Measurements from ENCODE around the gene ITIH3. TPM values are rescaled to one million over a fixed set of nuclear protein-coding genes. Genes with fewer than 3 reads are reported as not detected.

Gene ITIH3
- total RNA-seq, 1 donor from 2014 or later: not detected

DNA sequence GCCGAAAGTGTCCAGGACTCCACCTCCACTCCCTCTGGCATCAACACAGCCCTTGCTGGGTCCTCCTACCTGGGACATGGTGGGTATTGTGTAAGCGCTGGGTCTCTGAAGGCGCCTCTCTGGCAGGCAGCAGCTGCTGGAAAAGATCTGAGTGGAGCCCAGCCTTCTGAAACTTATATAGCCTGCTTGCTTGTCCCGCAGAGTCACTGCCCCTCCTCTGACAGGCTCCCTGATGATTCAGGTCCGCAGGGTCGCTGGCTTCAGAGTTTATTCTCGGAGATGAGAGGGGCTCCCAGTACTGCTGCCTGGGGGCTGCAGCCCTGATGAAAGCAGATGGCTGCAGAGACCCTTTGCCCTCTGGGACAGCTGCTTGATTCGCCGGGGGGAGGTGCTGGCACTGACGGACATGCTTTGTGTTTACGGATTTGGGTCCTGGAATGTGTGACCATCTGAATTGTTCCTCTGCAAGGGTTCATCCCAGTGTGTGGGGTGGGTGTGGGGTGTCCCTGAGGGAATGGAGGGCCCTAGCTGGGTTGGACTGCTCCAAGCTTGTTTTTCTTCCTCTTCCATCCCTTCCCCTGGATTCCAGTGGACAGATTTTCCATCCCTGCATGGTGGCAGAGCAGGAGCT, 40.4 kb downstream of the ITIH3 start, which contains the start of gene MUSTN1:
Gene MUSTN1, minus strand, starts transcription at position 149 of the 631 bp plus-strand sequence. Its CDS starts 71 bp downstream, at position 78.
- peak within 1 kb of the TSS; percentile 38 for H3K4me3 ChIP-seq
- DNase-seq (ENCODE audit: low spot score): peak; percentile 82
- peak within 1 kb of the TSS; percentile 92 for H3K27ac ChIP-seq
- peak within 1 kb of the TSS; percentile 18 for H3K9ac ChIP-seq
- H4K20me1 ChIP-seq (ENCODE audit: low read depth): no peaks in the 10 kb centered on the region
- H3K27me3 Mint-ChIP-seq (ENCODE audit: insufficient read depth, low read depth): peaks cover 2% of the 10 kb centered on the region
- TF ChIP-seq EZH2 (IDR thresholded peaks at IDR 0.05): no peak
- TF ChIP-seq, protein P1, sequence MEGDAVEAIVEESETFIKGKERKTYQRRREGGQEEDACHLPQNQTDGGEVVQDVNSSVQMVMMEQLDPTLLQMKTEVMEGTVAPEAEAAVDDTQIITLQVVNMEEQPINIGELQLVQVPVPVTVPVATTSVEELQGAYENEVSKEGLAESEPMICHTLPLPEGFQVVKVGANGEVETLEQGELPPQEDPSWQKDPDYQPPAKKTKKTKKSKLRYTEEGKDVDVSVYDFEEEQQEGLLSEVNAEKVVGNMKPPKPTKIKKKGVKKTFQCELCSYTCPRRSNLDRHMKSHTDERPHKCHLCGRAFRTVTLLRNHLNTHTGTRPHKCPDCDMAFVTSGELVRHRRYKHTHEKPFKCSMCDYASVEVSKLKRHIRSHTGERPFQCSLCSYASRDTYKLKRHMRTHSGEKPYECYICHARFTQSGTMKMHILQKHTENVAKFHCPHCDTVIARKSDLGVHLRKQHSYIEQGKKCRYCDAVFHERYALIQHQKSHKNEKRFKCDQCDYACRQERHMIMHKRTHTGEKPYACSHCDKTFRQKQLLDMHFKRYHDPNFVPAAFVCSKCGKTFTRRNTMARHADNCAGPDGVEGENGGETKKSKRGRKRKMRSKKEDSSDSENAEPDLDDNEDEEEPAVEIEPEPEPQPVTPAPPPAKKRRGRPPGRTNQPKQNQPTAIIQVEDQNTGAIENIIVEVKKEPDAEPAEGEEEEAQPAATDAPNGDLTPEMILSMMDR (IDR thresholded peaks at IDR 0.05): no peak
- TF ChIP-seq EZH2phosphoT487 (IDR thresholded peaks at IDR 0.05): no peak
- H3K79me2 ChIP-seq (ENCODE audit: low read depth): no peaks in the 10 kb centered on the region
- peaks cover 6% of the 10 kb centered on the region for H3K36me3 Mint-ChIP-seq
- no peaks in the 10 kb centered on the region for H3K27me3 ChIP-seq
- H3K27ac Mint-ChIP-seq: peak within 1 kb of the TSS; percentile 90
- peak within 1 kb of the TSS; percentile 81 for H3K4me2 ChIP-seq
- H2AFZ ChIP-seq (replicated peaks): peak within 1 kb of the TSS; percentile 66
- H3K36me3 ChIP-seq: no peaks in the 10 kb centered on the region
- peak within 1 kb of the TSS; percentile 79 for H3K4me3 Mint-ChIP-seq
- H3K4me1 ChIP-seq: peaks cover 36% of the 10 kb centered on the region
- peaks cover 10% of the 10 kb centered on the region for H3F3A ChIP-seq (ENCODE audit: low read depth)
- no peaks in the 10 kb centered on the region for H3K9me3 ChIP-seq (ENCODE audit: low read depth)
- no peaks in the 10 kb centered on the region for H3K9me3 Mint-ChIP-seq
- peaks cover 38% of the 10 kb centered on the region for H3K4me1 Mint-ChIP-seq

DNA sequence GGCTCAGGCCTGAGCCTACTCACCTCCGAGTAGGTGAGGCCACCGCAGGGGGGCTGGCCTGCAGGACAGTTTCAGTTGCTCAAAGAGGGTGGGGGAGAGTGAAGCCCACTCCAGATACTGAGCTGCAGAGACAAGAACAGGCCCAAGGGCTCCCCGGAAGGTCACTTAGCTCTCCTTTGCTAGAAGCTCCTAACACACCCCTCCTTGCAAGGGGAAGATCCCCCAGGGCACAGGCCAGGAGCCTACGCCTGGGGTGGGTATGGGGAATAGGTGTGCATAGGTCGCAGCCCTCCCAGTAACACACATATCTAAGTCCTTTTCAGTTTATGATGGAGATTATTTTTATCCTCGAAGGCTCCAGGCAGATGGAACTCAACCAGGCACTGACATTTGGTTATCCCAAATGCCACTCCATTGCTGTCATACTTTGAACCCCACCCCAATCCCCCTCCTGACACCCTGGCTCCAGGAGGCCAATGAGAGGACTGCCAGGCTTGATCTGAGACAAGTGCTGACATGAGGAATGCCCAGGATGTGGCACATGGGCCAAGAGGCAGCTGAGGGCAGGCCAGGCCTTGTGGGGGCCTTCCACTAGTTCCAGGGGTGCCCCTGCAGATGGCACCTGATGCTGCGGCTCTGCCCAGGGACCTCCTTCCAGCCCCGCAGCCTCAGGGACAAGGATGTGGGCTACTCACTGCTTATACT, 41.3 kb downstream of the ITIH3 start:
- Histone ChIP-seq H3K27me3 (no peaks in the 10 kb centered on the region), H3K4me3 (no peak overlapping the region), H4K20me1 (ENCODE audit: low read depth) (no peaks in the 10 kb centered on the region), H3K27ac (peak overlapping the region; percentile 92), H3K9ac (no peak overlapping the region), H3K79me2 (ENCODE audit: low read depth) (no peaks in the 10 kb centered on the region), H3F3A (ENCODE audit: low read depth) (peaks cover 10% of the 10 kb centered on the region), H3K4me1 (peaks cover 36% of the 10 kb centered on the region), H3K4me2 (peak overlapping the region; percentile 81), H2AFZ (replicated peaks) (no peak overlapping the region), H3K36me3 (no peaks in the 10 kb centered on the region), H3K9me3 (ENCODE audit: low read depth) (no peaks in the 10 kb centered on the region)
- peaks cover 3% of the 10 kb centered on the region for H3K27me3 Mint-ChIP-seq (ENCODE audit: insufficient read depth, low read depth)
- peaks cover 41% of the 10 kb centered on the region for H3K4me1 Mint-ChIP-seq
- no peak for DNase-seq (ENCODE audit: low spot score)
- TF ChIP-seq EZH2 (IDR thresholded peaks at IDR 0.05) (no peak), EZH2phosphoT487 (IDR thresholded peaks at IDR 0.05) (no peak)
- TF ChIP-seq, protein P1 (IDR thresholded peaks at IDR 0.05): no peak
- peak overlapping the region; percentile 58 for H3K4me3 Mint-ChIP-seq
- peak overlapping the region; percentile 87 for H3K27ac Mint-ChIP-seq
- H3K36me3 Mint-ChIP-seq: peaks cover 10% of the 10 kb centered on the region
- H3K9me3 Mint-ChIP-seq: no peaks in the 10 kb centered on the region

DNA sequence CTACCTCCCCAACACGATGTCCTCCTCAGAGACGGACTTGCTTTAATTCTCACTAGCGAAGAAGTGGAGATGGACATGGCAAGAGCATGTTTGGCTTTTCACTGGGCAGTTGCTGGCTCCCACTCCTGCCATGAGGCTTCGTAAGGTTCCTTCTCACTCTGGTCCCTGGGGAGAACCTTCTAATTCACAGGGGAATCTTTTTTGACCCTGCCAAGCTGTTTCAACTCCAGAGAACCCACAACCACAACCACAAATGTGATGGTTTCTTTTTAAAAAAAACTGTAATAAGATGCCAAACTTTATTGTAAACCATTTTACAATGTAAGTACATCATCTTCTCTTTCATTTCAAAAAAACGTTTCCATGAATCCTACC, 41.9 kb downstream of the ITIH3 start:
- H3K36me3 ChIP-seq: no peaks in the 10 kb centered on the region
- H3K4me1 ChIP-seq: peaks cover 36% of the 10 kb centered on the region
- Mint-ChIP-seq H3K36me3 (peaks cover 10% of the 10 kb centered on the region), H3K4me3 (peak overlapping the region; percentile 28), H3K4me1 (peaks cover 41% of the 10 kb centered on the region), H3K27me3 (ENCODE audit: insufficient read depth, low read depth) (peaks cover 4% of the 10 kb centered on the region), H3K27ac (no peak overlapping the region), H3K9me3 (no peaks in the 10 kb centered on the region)
- H3K27ac ChIP-seq: no peak overlapping the region
- peaks cover 10% of the 10 kb centered on the region for H3F3A ChIP-seq (ENCODE audit: low read depth)
- H3K4me3 ChIP-seq: no peak overlapping the region
- no peaks in the 10 kb centered on the region for H3K27me3 ChIP-seq
- no peak for DNase-seq (ENCODE audit: low spot score)
- no peaks in the 10 kb centered on the region for H3K79me2 ChIP-seq (ENCODE audit: low read depth)
- TF ChIP-seq EZH2phosphoT487 (IDR thresholded peaks at IDR 0.05) (no peak), EZH2 (IDR thresholded peaks at IDR 0.05) (no peak)
- TF ChIP-seq, protein P1 (IDR thresholded peaks at IDR 0.05): no peak
- H4K20me1 ChIP-seq (ENCODE audit: low read depth): no peaks in the 10 kb centered on the region
- no peaks in the 10 kb centered on the region for H3K9me3 ChIP-seq (ENCODE audit: low read depth)
- no peak overlapping the region for H2AFZ ChIP-seq (replicated peaks)
- H3K9ac ChIP-seq: no peak overlapping the region
- no peak overlapping the region for H3K4me2 ChIP-seq

Measured in neural progenitor cell (in vitro differentiated cells).